Measurements from ENCODE around the gene S100A7A.

Gene S100A7A

GRCh38 chr1:153420306-153420705 is 4.0 kb downstream of the S100A7A start:
- Histone ChIP-seq H3K27ac (ENCODE audit: low read depth, low read length) (no peak overlapping the region), H3K36me3 (ENCODE audit: control insufficient read depth in 1 of 2, insufficient read depth in 2 of 2, low read length in 2 of 2) (no peaks in the 10 kb centered on the region), H3K9ac (ENCODE audit: low read depth in 1 of 2, low read length in 2 of 2) (no peak overlapping the region), H3K4me1 (ENCODE audit: control insufficient read depth in 1 of 2, insufficient read depth in 2 of 2, low read length in 2 of 2) (no peaks in the 10 kb centered on the region), H3K9me3 (ENCODE audit: control insufficient read depth in 1 of 2, low read length in 2 of 2) (no peaks in the 10 kb centered on the region), H3K4me3 (ENCODE audit: low read depth in 1 of 2, low read length in 2 of 2) (no peak overlapping the region), H3K27me3 (ENCODE audit: control insufficient read depth in 1 of 2, insufficient read depth in 2 of 2, low read length in 2 of 2) (no peaks in the 10 kb centered on the region)

DNA sequence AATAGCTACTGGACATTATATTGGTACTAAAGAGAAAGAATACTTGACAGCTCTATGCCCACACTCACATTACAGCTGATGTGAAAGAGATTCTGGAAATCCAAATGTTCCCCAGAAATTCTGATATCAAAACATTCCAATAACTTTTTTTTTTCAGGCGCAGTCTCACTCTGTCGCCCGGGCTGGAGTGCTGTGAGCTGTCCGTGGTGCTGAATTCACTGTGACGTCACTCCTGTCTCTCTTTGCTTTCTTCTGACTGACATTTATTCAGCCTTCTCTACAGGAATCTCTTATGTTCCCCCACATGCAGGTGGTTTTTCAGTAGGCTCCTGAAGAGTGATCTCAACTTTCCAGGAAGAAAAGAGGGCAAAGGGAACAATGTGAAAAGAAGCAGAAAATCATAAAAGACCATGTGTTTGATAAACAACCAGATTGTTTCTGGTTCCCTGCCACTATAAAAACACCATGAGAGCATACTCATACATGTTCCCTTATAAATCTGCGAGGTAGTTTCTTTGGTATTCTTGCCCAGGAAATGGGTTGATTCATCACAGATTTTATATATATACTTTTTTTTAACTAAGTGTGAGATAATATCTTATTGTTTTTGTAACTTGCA is 6.2 kb downstream of the S100A7A start:
- Histone ChIP-seq H3K4me1 (ENCODE audit: control insufficient read depth in 1 of 2, insufficient read depth in 2 of 2, low read length in 2 of 2) (no peaks in the 10 kb centered on the region), H3K36me3 (ENCODE audit: control insufficient read depth in 1 of 2, insufficient read depth in 2 of 2, low read length in 2 of 2) (no peaks in the 10 kb centered on the region), H3K4me3 (ENCODE audit: low read depth in 1 of 2, low read length in 2 of 2) (no peak overlapping the region), H3K9ac (ENCODE audit: low read depth in 1 of 2, low read length in 2 of 2) (no peak overlapping the region), H3K27me3 (ENCODE audit: control insufficient read depth in 1 of 2, insufficient read depth in 2 of 2, low read length in 2 of 2) (no peaks in the 10 kb centered on the region), H3K9me3 (ENCODE audit: control insufficient read depth in 1 of 2, low read length in 2 of 2) (no peaks in the 10 kb centered on the region), H3K27ac (ENCODE audit: low read depth, low read length) (no peak overlapping the region)

DNA sequence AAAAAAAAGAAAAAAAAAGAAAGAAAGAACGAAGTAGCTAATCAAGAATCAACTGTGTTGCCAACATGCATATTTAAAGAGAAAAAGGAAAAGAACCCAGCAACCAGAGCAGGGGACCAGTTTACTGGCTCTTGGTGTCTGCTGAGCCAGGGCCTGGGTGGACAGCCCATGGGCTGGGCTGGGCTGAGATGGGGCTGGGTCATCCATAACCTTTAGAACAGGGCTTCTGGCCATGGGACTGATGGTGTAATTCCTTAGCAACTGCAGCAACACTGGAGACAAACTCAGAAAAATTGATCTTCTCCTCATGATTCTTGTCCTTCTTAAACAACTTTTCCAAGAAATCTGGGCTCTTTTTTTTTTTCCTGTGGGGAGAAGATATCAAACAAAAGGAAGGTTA is 10.5 kb downstream of the S100A7A start:
- Histone ChIP-seq H3K27me3 (ENCODE audit: control insufficient read depth in 1 of 2, insufficient read depth in 2 of 2, low read length in 2 of 2) (peaks cover 0 to 3% of the 10 kb centered on the region in 2 donors), H3K36me3 (ENCODE audit: control insufficient read depth in 1 of 2, insufficient read depth in 2 of 2, low read length in 2 of 2) (no peaks in the 10 kb centered on the region), H3K9ac (ENCODE audit: low read depth in 1 of 2, low read length in 2 of 2) (no peak overlapping the region), H3K4me3 (ENCODE audit: low read depth in 1 of 2, low read length in 2 of 2) (no peak overlapping the region), H3K27ac (ENCODE audit: low read depth, low read length) (no peak overlapping the region), H3K4me1 (ENCODE audit: control insufficient read depth in 1 of 2, insufficient read depth in 2 of 2, low read length in 2 of 2) (no peaks in the 10 kb centered on the region), H3K9me3 (ENCODE audit: control insufficient read depth in 1 of 2, low read length in 2 of 2) (no peaks in the 10 kb centered on the region)

GRCh38 chr1:153428073-153428638 is 11.8 kb downstream of the S100A7A start:
- no peaks in the 10 kb centered on the region for H3K36me3 ChIP-seq (ENCODE audit: control insufficient read depth in 1 of 2, insufficient read depth in 2 of 2, low read length in 2 of 2)
- no peaks in the 10 kb centered on the region for H3K4me1 ChIP-seq (ENCODE audit: control insufficient read depth in 1 of 2, insufficient read depth in 2 of 2, low read length in 2 of 2)
- H3K27ac ChIP-seq (ENCODE audit: low read depth, low read length), result no peak overlapping the region
- H3K27me3 ChIP-seq (ENCODE audit: control insufficient read depth in 1 of 2, insufficient read depth in 2 of 2, low read length in 2 of 2), result peaks cover 0 to 3% of the 10 kb centered on the region in 2 donors
- H3K9me3 ChIP-seq (ENCODE audit: control insufficient read depth in 1 of 2, low read length in 2 of 2), result no peaks in the 10 kb centered on the region
- H3K9ac ChIP-seq (ENCODE audit: low read depth in 1 of 2, low read length in 2 of 2), result no peak overlapping the region
- H3K4me3 ChIP-seq (ENCODE audit: low read depth in 1 of 2, low read length in 2 of 2), result no peak overlapping the region

DNA sequence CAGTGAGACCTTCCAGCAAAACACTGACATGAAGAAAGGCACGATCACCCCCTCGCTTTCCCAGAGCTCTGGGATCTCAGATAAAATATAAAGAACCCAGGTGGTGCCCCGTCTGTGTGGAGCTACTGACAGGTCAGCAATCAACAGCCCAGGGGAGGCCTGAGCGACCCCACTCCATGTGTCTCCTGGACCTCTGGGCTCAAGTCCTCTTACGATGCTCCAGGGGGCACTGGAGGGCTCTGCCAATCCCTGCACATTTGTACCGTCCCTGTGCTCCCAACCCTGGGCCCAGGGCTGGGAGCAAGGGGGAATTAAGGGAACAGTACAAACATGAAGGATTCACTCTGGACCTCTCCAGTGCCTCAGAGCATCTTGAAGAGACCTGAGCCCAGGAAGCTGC is 12.5 kb downstream of the S100A7A start:
- Histone ChIP-seq H3K27me3 (ENCODE audit: control insufficient read depth in 1 of 2, insufficient read depth in 2 of 2, low read length in 2 of 2) (peaks cover 0 to 3% of the 10 kb centered on the region in 2 donors), H3K36me3 (ENCODE audit: control insufficient read depth in 1 of 2, insufficient read depth in 2 of 2, low read length in 2 of 2) (no peaks in the 10 kb centered on the region), H3K27ac (ENCODE audit: low read depth, low read length) (no peak overlapping the region), H3K4me1 (ENCODE audit: control insufficient read depth in 1 of 2, insufficient read depth in 2 of 2, low read length in 2 of 2) (no peaks in the 10 kb centered on the region), H3K9ac (ENCODE audit: low read depth in 1 of 2, low read length in 2 of 2) (no peak overlapping the region), H3K9me3 (ENCODE audit: control insufficient read depth in 1 of 2, low read length in 2 of 2) (no peaks in the 10 kb centered on the region), H3K4me3 (ENCODE audit: low read depth in 1 of 2, low read length in 2 of 2) (no peak overlapping the region)

DNA sequence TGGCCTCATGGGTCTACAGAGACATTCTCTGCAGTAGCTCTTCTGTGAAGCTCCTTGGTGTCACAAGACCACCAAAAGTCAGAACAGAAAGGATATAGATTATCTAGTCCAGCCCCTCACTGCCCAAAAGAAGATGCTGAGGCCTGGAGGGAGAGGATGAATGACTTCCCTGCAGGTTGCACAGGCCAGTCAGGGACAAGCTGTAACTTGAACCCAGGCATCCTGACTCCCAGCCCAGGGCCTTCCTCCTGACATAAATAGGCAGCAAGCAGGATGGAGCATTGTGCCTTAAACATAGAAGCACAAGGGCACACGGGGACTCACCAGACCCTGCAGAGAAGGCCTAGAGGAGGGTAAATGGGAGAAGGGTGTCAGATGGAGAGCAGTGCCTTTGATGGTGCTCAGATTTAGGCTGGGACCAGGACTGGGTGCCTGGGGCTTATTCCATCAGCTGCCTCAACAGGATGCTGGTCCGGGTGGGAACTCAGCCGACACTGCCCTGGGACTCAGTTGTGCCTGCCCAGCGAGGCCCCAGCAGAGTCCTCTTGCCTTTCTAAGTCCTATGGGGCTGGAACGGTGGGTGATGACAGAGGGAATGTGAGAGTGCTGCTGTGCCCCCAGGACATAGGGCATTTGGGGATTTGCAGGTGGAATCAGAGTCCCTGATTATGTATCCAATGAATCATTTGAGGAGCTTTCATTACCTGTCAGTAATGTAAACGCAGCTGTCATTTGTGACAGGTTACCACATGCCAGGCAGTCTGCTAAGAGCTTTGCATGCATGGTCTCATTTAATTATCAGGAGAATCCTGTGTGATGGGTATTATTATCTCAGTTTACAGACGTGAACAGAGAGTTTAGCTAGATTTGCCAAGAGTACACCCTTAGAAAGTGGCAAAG is 13.2 kb downstream of the S100A7A start:
- H3K4me3 ChIP-seq (ENCODE audit: low read depth in 1 of 2, low read length in 2 of 2), result no peak overlapping the region
- no peaks in the 10 kb centered on the region for H3K4me1 ChIP-seq (ENCODE audit: control insufficient read depth in 1 of 2, insufficient read depth in 2 of 2, low read length in 2 of 2)
- H3K9me3 ChIP-seq (ENCODE audit: control insufficient read depth in 1 of 2, low read length in 2 of 2), result no peaks in the 10 kb centered on the region
- H3K27ac ChIP-seq (ENCODE audit: low read depth, low read length), result no peak overlapping the region
- H3K9ac ChIP-seq (ENCODE audit: low read depth in 1 of 2, low read length in 2 of 2), result no peak overlapping the region
- peaks cover 0 to 3% of the 10 kb centered on the region in 2 donors for H3K27me3 ChIP-seq (ENCODE audit: control insufficient read depth in 1 of 2, insufficient read depth in 2 of 2, low read length in 2 of 2)
- no peaks in the 10 kb centered on the region for H3K36me3 ChIP-seq (ENCODE audit: control insufficient read depth in 1 of 2, insufficient read depth in 2 of 2, low read length in 2 of 2)

DNA sequence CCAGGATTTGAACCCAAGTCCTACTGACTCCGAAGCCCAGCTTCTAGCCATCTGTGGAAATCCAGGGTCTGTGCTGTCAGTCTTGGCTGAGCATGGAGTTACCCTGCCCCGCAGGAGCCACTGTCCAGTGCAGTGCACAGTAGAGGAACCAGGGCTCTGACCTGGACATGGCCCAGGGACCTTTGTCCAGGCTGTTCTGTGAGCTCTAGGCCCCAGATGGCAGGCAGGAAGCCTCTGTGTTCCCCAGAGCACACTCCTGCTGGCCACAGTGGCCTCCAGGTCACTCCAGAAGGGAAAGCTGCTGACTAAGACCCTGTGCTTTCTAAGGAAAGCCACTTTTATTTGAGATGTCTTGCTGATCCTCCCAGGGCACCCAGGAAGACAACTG is 13.8 kb downstream of the S100A7A start:
- no peaks in the 10 kb centered on the region for H3K36me3 ChIP-seq (ENCODE audit: control insufficient read depth in 1 of 2, insufficient read depth in 2 of 2, low read length in 2 of 2)
- no peaks in the 10 kb centered on the region for H3K4me1 ChIP-seq (ENCODE audit: control insufficient read depth in 1 of 2, insufficient read depth in 2 of 2, low read length in 2 of 2)
- H3K27ac ChIP-seq (ENCODE audit: low read depth, low read length), result no peak overlapping the region
- peaks cover 0 to 3% of the 10 kb centered on the region in 2 donors for H3K27me3 ChIP-seq (ENCODE audit: control insufficient read depth in 1 of 2, insufficient read depth in 2 of 2, low read length in 2 of 2)
- H3K9me3 ChIP-seq (ENCODE audit: control insufficient read depth in 1 of 2, low read length in 2 of 2), result no peaks in the 10 kb centered on the region
- H3K4me3 ChIP-seq (ENCODE audit: low read depth in 1 of 2, low read length in 2 of 2), result no peak overlapping the region
- no peak overlapping the region for H3K9ac ChIP-seq (ENCODE audit: low read depth in 1 of 2, low read length in 2 of 2)

GRCh38 chr1:153430561-153430960 is 14.2 kb downstream of the S100A7A start:
- Histone ChIP-seq H3K36me3 (ENCODE audit: control insufficient read depth in 1 of 2, insufficient read depth in 2 of 2, low read length in 2 of 2) (no peaks in the 10 kb centered on the region), H3K4me3 (ENCODE audit: low read depth in 1 of 2, low read length in 2 of 2) (no peak overlapping the region), H3K9ac (ENCODE audit: low read depth in 1 of 2, low read length in 2 of 2) (no peak overlapping the region), H3K27ac (ENCODE audit: low read depth, low read length) (no peak overlapping the region), H3K4me1 (ENCODE audit: control insufficient read depth in 1 of 2, insufficient read depth in 2 of 2, low read length in 2 of 2) (no peaks in the 10 kb centered on the region), H3K9me3 (ENCODE audit: control insufficient read depth in 1 of 2, low read length in 2 of 2) (no peaks in the 10 kb centered on the region), H3K27me3 (ENCODE audit: control insufficient read depth in 1 of 2, insufficient read depth in 2 of 2, low read length in 2 of 2) (peaks cover 0 to 3% of the 10 kb centered on the region in 2 donors)

GRCh38 chr1:153431002-153431401 is 14.7 kb downstream of the S100A7A start:
- Histone ChIP-seq H3K4me3 (ENCODE audit: low read depth in 1 of 2, low read length in 2 of 2) (no peak overlapping the region), H3K27ac (ENCODE audit: low read depth, low read length) (no peak overlapping the region), H3K36me3 (ENCODE audit: control insufficient read depth in 1 of 2, insufficient read depth in 2 of 2, low read length in 2 of 2) (no peaks in the 10 kb centered on the region), H3K9ac (ENCODE audit: low read depth in 1 of 2, low read length in 2 of 2) (no peak overlapping the region), H3K4me1 (ENCODE audit: control insufficient read depth in 1 of 2, insufficient read depth in 2 of 2, low read length in 2 of 2) (no peaks in the 10 kb centered on the region), H3K27me3 (ENCODE audit: control insufficient read depth in 1 of 2, insufficient read depth in 2 of 2, low read length in 2 of 2) (peaks cover 0 to 3% of the 10 kb centered on the region in 2 donors), H3K9me3 (ENCODE audit: control insufficient read depth in 1 of 2, low read length in 2 of 2) (no peaks in the 10 kb centered on the region)

GRCh38 chr1:153431427-153431826 is 15.1 kb downstream of the S100A7A start:
- H3K9ac ChIP-seq (ENCODE audit: low read depth in 1 of 2, low read length in 2 of 2), result no peak overlapping the region
- no peak overlapping the region for H3K27ac ChIP-seq (ENCODE audit: low read depth, low read length)
- no peak overlapping the region for H3K4me3 ChIP-seq (ENCODE audit: low read depth in 1 of 2, low read length in 2 of 2)
- peaks cover 0 to 5% of the 10 kb centered on the region in 2 donors for H3K27me3 ChIP-seq (ENCODE audit: control insufficient read depth in 1 of 2, insufficient read depth in 2 of 2, low read length in 2 of 2)
- no peaks in the 10 kb centered on the region for H3K4me1 ChIP-seq (ENCODE audit: control insufficient read depth in 1 of 2, insufficient read depth in 2 of 2, low read length in 2 of 2)
- no peaks in the 10 kb centered on the region for H3K36me3 ChIP-seq (ENCODE audit: control insufficient read depth in 1 of 2, insufficient read depth in 2 of 2, low read length in 2 of 2)
- H3K9me3 ChIP-seq (ENCODE audit: control insufficient read depth in 1 of 2, low read length in 2 of 2), result no peaks in the 10 kb centered on the region
